Measurements from ENCODE around the gene SERPINB4. TPM values are rescaled to one million over a fixed set of nuclear protein-coding genes. Genes with fewer than 3 reads are reported as not detected.
"Not testable (repeated sequence)": the region's sequence is repeated elsewhere in the genome, so short reads cannot be mapped to it uniquely, and the experiment has no call there.

SERPINB4 gene
- total RNA-seq, result not detected in 2 replicates

GRCh38 chr18:63644142-63644541, at the start of gene SERPINB4:
TSS of gene SERPINB4 (minus strand) at chr18:63644256. CDS start at chr18:63643577, 679 bp downstream.
- not testable (repeated sequence) for DNase-seq (ENCODE audit: extremely low read depth, low read depth, low spot score)

- DNase-seq (ENCODE audit: extremely low read depth, low read depth, low spot score), result no peak
Observed at GRCh38 chr18:63689064-63689463, 45.0 kb upstream of the SERPINB4 start.

- DNase-seq (ENCODE audit: extremely low read depth, low read depth, low spot score), result no peak
Observed at GRCh38 chr18:63686871-63687270, 42.8 kb upstream of the SERPINB4 start.

GRCh38 chr18:63684718-63685117, 40.7 kb upstream of the SERPINB4 start:
- DNase-seq (ENCODE audit: extremely low read depth, low read depth, low spot score), result no peak

- DNase-seq (ENCODE audit: extremely low read depth, low read depth, low spot score), result no peak
Observed at GRCh38 chr18:63683890-63684289, 39.8 kb upstream of the SERPINB4 start.

GRCh38 chr18:63683152-63683551, 39.1 kb upstream of the SERPINB4 start:
- no peak for DNase-seq (ENCODE audit: extremely low read depth, low read depth, low spot score)

- no peak for DNase-seq (ENCODE audit: extremely low read depth, low read depth, low spot score)
Observed at GRCh38 chr18:63681449-63682340, 37.6 kb upstream of the SERPINB4 start.

GRCh38 chr18:63679820-63680606, 36.0 kb upstream of the SERPINB4 start:
- DNase-seq (ENCODE audit: extremely low read depth, low read depth, low spot score), result no peak

- DNase-seq (ENCODE audit: extremely low read depth, low read depth, low spot score), result no peak
Observed at GRCh38 chr18:63677500-63678225, 33.6 kb upstream of the SERPINB4 start.

GRCh38 chr18:63676526-63677323, 32.7 kb upstream of the SERPINB4 start:
- DNase-seq (ENCODE audit: extremely low read depth, low read depth, low spot score), result no peak

GRCh38 chr18:63664571-63664970, 20.5 kb upstream of the SERPINB4 start:
- DNase-seq (ENCODE audit: extremely low read depth, low read depth, low spot score), result no peak

- DNase-seq (ENCODE audit: extremely low read depth, low read depth, low spot score), result not testable (repeated sequence)
Observed at GRCh38 chr18:63661750-63662149, 17.7 kb upstream of the SERPINB4 start, which contains the start of gene SERPINB3. TSS of gene SERPINB3 (minus strand) at chr18:63661893. CDS start at chr18:63661216, 677 bp downstream.

GRCh38 chr18:63658920-63659319, 14.9 kb upstream of the SERPINB4 start:
- not testable (repeated sequence) for DNase-seq (ENCODE audit: extremely low read depth, low read depth, low spot score)

GRCh38 chr18:63650271-63650670, 6.2 kb upstream of the SERPINB4 start:
- not testable (repeated sequence) for DNase-seq (ENCODE audit: extremely low read depth, low read depth, low spot score)

- no peak for DNase-seq (ENCODE audit: extremely low read depth, low read depth, low spot score)
Observed at GRCh38 chr18:63648241-63648640, 4.2 kb upstream of the SERPINB4 start.

GRCh38 chr18:63646936-63647335, 2.9 kb upstream of the SERPINB4 start:
- DNase-seq (ENCODE audit: extremely low read depth, low read depth, low spot score), result peak; percentile 12

- DNase-seq (ENCODE audit: extremely low read depth, low read depth, low spot score), result not testable (repeated sequence)
Observed at GRCh38 chr18:63644694-63645093, 638 bp upstream of the SERPINB4 start.

GRCh38 chr18:63642668-63643356, 1.2 kb downstream of the SERPINB4 start:
- not testable (repeated sequence) for DNase-seq (ENCODE audit: extremely low read depth, low read depth, low spot score)

- DNase-seq (ENCODE audit: extremely low read depth, low read depth, low spot score), result not testable (repeated sequence)
Observed at GRCh38 chr18:63641157-63641680, 2.8 kb downstream of the SERPINB4 start.

Data from glomerular endothelial cell (primary cell).